ENCODE results near the gene PLA2G4C.

Gene PLA2G4C, protein sequence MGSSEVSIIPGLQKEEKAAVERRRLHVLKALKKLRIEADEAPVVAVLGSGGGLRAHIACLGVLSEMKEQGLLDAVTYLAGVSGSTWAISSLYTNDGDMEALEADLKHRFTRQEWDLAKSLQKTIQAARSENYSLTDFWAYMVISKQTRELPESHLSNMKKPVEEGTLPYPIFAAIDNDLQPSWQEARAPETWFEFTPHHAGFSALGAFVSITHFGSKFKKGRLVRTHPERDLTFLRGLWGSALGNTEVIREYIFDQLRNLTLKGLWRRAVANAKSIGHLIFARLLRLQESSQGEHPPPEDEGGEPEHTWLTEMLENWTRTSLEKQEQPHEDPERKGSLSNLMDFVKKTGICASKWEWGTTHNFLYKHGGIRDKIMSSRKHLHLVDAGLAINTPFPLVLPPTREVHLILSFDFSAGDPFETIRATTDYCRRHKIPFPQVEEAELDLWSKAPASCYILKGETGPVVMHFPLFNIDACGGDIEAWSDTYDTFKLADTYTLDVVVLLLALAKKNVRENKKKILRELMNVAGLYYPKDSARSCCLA

DNA sequence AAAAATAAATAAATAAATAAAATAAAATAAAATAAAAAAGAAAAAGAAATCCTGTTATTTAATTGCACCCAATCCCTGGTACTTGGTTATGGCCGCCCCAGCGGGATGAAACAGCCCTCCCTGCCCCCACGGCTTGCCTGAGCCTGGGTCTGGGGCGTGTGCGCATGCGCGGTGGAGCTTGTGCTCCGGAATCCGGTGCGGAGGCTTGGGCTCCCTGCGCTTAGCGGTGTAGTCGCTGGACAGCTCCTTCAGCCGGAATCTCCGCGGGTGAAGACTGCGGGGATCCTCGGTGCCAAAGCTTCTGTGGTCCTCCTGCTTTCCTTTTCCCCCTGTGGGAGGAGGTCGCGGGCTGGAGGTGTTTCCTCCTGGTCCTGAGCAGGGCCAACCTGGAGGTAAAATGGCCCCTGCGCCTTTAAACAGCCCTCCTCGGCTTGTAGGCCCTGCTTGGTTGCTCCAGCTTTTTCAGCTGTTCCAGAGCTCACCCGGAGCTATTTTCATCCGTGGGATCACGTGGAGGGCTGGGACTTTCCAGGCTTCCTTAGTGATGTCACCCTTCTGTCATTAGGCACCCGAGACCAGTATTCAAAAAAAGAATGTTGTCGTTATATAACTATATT is at the start of gene PLA2G4C:
Gene PLA2G4C, minus strand, starts transcription at position 468 of the 617 bp plus-strand sequence. CDS start 4,288 bp downstream, outside the sequence.
- DNase-seq (ENCODE audit: low read depth in 1 of 2, low spot score in 1 of 2), result peak; percentile 65 to 75

DNA sequence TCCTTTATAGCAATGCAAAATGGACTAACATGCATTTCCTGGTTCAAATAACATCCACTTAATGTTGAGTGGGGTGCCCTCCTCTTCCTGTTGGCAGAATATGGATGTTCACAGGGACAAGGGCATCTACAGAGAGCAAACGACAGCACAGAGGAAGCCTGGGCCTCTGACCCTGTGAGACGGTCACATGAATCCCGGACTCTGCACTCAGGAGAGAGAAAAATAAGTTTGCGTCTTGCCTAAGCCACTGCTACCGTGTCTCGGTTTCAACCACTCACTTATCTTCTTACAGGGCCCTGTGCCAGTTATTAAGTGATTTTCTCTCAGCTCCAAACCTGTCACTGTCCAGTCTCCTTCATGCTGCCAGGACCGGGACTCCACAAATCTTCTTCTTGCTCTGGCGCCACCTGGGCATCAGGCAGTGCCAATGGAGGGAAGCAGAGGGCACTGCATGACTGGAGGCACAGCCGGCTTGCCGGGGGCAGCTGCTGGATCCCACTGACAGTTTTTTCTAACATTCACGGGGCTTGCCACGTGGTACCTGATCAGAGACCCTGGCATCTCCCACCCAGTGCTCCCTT is 47.7 kb upstream of the PLA2G4C start:
- no peak for DNase-seq (ENCODE audit: low read depth in 1 of 2, low spot score in 1 of 2)

DNA sequence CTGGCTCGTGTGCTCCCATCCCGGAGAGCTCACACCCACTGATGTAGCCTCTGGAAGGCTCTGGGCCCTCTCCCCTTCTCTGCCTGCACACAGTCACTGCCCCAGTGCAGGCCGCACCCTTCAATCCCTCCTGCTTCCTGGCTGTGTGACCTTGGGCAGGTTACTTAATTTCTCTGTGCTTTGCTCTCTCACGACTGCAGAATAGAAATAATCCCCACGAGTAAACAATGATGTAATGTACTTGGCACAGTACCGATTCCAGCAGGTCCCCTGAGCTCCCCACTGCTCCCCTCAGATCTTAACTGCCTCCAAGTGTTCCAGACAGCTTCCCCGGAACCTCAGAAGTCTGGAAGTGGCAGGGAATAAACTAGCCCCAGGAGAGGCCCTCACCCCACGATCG is 43.4 kb upstream of the PLA2G4C start:
- DNase-seq (ENCODE audit: low read depth in 1 of 2, low spot score in 1 of 2), result no peak

DNA sequence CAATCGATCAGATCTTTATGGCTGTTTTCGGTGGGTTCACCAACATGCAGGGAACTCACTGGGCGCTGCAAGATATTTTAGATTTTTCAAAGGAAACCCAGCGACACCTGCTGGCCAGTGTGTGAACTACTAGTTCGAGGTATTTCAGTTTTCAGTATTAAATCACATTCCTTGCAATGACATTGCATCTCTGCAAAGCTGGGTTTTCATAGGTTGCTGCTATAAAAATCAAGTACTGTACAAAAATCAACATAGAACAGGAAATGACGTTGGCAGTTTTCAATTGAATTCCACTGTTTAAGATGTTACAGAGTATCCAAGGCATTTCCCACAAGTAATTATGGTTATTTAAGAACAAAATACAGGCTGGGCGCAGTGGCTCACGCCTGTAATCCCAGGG is 41.9 kb upstream of the PLA2G4C start:
- DNase-seq (ENCODE audit: low read depth in 1 of 2, low spot score in 1 of 2), result peak; percentile 49 to 64

DNA sequence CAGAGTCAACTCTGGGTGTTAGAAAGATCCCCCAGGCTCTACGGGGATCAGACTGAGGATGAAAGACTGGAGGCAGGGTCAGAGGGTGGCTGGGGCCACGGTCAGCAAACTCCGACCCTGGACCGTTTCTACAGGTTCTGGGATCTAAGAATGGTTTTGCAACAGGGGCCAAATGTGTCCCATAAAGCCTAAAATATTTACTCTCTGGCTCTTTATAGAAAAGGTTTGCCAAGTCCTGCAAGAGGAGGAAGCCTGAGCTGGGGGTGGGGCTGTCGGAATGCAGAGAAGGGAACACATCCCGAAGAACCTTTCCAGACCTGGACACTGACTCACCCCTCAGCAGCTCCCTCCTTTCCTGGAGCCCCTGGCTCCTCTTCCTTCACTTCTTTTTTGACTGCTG is 38.8 kb upstream of the PLA2G4C start:
- no peak for DNase-seq (ENCODE audit: low read depth in 1 of 2, low spot score in 1 of 2)

DNA sequence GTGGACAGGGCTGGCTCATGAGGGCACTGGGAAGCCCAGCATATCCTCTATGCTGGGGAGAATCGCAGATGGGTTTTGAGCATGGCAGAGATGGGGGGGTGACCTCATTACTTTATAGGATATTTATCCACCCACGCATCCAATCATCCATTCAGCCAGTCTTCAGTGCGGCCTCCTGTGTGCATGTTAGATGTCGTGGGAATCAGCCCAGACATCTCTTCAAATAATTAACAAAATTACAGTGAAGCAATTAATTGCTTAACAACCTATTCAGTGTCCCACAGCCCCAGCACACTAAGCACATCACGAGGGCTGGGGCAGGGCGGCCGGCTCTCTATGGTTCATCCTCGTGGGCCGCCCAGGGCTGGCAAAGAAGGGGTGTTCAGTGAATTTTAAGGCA is 38.0 kb upstream of the PLA2G4C start:
- DNase-seq (ENCODE audit: low read depth in 1 of 2, low spot score in 1 of 2), result no peak

DNA sequence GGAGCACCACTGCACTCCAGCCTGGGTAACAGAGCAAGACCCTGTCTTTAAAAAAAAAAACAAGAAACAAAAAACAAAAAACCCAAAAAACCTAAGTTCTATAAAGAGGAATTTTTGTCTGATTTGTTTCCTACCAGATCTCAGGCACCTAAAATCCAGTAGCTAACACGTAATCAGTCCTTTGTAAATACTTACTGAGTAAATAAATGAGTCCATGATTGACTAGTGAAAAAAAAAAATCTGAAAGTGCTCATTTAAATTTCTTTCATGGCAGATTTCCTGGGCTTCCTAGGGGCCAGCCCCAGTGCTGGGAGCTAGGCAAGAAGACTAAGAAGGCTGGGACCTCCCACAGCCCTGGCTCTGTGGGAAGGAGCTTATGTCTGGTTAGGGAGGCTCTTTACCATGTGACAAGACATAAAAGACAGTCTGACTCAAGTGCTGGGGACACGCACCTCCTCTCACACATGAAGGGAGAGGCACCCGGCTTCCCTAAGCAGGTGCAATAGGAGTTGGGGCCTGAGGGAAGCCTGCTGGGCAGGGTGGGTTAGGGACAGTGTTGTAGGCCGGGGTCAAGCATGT is 37.1 kb upstream of the PLA2G4C start:
- no peak for DNase-seq (ENCODE audit: low read depth in 1 of 2, low spot score in 1 of 2)

DNA sequence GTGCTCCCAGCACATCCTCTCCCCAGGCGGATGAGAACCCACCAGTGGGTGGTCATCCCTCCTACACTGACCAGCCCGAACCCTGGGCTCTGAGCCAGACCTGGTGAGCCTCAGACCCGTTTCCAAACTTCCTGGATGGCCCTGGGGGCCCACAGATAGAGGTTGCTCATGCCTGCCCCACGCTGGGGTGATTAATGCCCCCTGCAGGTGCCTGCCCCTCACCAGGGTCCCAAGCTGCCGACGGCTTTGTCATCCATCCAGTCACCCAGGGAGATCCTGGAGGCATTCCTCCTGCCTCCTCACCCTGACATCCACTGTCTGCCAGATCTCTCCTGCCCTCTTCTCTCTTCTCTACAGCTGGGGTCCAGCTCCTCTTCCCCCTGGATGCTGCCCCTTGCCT is 28.4 kb upstream of the PLA2G4C start:
- no peak for DNase-seq (ENCODE audit: low read depth in 1 of 2, low spot score in 1 of 2)

DNA sequence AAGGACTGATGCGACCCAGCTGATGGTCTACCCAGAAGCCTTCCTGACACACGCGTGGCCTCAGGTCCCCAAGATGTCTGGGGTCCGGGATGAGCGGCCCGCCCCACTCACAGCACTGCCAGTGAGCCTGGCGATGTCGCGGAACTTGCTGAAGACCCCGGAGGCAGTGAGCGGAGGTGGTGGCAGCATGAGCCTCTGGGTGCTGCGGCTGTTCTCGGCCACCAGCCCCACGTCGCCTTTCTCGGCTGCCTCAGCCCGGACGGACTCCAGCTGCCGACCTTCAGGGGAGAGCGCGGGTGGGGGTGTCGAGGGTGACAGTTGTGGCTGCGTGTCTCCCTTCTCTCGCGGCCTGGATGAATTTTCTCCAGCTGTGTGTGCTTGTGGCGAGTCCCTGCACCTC is 26.8 kb upstream of the PLA2G4C start:
- DNase-seq (ENCODE audit: low read depth in 1 of 2, low spot score in 1 of 2), result no peak

DNA sequence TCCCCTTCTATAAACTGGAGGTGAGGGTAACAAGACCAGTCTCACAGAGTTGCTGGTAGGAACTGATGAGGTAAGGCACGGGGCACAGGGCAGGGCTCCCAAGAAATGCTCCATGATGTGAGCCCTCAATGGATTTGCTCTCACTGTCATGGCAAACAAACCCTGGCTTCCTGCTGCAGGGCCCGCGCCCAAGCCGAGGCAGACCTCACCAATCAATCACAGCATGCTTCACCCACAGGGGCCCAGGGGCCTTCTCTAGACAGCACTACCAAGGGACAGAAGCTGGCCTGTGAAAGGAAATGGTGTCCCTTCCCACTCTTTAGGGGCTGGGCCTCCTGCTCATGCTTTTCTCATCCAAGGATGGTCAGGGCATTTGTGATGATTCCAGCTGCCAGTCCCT is 25.9 kb upstream of the PLA2G4C start:
- no peak for DNase-seq (ENCODE audit: low read depth in 1 of 2, low spot score in 1 of 2)

DNA sequence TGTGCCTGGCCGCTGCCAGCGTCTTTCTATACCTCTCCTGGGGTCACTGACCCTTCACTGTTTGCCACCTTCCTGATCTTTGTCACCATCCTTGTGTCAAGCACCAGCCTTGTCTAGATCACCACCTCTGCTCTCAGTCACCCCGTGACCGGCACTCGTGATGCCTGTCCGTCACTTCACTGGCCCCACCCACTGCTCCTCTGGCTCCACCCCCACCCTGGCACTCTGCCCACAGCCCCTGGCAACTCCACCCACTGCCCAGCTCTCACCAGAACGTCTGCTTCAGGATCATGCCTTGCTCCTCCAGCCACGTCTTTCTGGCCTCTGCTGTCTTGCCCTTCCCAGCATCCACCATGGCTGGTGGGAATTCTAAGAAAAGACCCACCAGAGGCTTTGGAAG is 24.8 kb upstream of the PLA2G4C start:
- no peak for DNase-seq (ENCODE audit: low read depth in 1 of 2, low spot score in 1 of 2)

DNA sequence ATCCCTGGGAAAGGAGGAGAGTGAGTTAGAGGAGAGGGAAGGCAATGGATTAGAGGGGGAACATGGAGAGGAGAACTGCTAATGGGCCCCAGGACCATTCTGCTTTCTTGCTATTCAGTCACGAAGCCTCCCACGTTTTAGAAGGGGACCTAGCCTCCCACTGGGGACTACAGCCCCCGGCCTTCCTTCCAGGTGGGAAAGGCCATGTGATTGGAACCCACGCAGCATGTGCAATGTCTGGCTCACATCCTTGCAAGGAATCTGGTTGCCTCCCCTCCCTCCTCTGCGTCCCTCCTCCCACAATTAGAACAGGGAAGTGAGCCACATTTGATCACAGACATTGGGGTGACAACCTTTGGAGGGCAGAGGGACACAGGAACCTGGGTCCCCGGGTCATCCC is 22.5 kb upstream of the PLA2G4C start:
- DNase-seq (ENCODE audit: low read depth in 1 of 2, low spot score in 1 of 2), result no peak

DNA sequence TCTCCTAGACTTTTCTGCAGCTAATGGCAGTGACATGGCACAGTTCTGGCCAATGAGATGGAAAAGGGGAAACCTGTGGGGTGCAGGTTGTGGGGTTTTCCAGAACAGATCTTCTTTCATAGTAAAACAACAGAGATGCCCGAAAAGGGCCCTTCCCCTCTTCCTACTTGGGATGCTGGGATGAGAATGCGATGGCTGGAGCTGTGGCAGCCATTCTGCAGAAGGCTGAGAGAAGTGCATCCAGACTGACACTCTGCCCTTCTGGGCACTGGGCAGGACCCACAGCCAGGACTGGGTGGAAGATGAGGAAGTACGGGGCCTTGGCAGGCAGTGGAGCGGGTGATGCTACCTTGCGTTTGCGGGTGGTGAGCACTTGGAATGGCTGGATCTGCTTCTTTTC is 16.9 kb upstream of the PLA2G4C start:
- DNase-seq (ENCODE audit: low read depth in 1 of 2, low spot score in 1 of 2), result no peak

DNA sequence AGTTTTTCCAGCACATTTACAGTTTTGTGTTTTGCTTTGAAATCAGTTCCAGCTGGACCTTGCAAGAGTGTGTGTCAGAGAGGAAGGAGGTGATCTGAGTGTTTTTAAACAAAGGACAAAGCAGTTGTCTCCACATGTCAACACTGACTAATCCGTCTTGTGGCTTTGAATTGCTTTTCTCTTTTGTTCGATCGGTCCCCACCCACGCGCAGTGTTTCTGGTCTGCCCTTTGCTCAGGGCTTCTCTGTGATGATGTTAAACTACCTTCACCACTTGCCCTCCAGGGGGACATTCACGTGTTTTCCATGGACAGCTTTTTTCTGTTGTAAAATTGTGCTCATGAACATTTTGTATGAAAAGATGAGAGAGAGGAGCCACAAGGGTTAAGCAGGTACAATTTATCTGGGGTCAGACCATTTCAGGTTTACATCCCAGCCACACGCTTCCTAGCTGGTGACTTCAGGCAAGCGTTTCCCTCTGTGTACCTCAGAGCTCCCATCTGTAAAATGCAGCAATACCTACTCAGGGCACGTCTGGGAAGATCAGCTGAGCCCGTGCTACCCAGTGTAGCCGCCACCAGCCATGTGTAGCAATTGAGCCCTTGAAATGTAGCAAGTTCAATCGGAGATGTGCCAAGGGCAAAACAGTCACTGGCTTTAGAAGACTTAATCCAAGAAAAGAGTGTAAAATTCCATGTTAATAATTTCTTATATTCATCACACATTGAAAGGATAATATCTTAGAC is 13.5 kb upstream of the PLA2G4C start:
- DNase-seq (ENCODE audit: low read depth in 1 of 2, low spot score in 1 of 2), result no peak

DNA sequence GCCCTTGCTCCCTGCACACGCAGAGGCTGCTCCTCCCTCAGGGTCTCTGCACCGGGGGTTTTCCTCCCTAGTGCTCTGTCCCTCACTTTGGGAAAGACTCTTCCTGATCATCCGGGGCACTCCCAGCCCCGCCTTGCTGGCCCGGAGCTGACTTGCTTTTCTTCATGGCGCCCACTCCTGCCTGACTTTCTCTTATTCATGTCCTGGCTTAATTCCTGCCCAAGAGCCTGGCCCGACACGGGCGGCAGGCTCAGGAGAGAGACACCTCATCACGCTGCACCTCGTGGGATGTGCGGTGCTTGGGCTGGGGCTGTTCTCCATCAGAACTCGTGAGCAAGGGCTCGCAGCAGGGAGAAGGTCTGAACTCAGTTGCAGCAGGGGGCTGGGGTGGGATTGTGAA is 11.8 kb upstream of the PLA2G4C start:
- DNase-seq (ENCODE audit: low read depth in 1 of 2, low spot score in 1 of 2), result no peak

DNA sequence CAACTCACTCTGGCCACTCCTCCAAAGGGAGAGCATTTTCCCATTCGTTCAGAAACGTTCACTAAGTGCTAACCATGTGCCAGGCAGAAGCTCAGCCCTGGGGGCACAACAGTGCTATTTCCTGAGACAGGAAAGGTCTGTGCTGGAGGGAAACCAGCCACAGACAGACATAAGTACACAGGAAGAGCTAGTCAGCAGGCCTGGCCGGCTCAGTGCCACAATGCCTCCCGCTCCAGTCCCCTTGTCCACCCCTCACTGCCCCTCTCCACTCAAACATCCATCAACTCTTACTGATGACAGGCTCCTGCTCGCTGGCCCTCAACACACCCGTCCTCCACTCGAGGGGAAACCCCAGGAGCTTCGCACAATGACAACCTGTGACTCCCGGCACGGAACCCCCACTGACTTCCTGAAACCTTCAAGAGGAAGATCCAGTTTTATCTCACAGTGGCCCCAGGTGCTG is 11.3 kb upstream of the PLA2G4C start:
- no peak for DNase-seq (ENCODE audit: low read depth in 1 of 2, low spot score in 1 of 2)

DNA sequence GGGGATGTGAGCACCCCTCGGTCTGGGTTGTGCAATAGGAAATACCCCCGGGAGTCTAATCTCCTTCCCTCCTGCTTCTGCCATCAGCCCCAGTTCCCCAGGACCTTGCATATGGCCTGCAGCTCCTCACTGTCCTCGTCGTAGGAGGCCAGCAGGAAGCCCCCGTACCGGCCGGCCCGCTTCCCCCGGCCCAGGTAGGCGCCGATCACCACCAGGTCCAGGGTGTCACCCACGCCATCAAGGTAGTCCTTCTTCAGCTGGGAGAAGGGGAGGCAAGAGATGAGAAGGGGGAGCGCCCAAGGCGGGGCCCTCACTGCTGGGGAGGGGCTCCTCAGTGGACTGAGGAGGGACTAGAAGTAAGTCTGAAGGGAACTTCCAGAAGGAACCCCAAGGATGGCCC is 10.4 kb upstream of the PLA2G4C start:
- DNase-seq (ENCODE audit: low read depth in 1 of 2, low spot score in 1 of 2), result no peak

DNA sequence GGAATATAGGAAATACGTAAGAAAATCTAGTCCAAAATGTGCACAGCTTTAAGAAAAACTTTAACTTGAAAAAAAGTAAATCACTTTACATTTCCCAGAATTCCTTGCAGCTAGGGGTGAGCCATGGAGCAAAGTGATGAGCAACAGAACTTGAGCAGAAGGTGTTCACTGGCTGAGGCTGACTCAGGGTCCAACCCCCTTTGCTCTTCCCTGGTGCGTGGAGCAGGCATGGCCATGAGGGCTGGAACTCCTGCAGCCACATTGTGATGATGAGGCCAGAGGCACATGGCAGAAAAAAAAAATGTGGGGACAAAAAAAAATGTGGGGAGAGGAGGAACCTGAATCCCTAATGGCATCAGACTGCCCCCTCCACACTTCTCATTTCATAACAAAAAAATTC is 9.9 kb upstream of the PLA2G4C start:
- no peak for DNase-seq (ENCODE audit: low read depth in 1 of 2, low spot score in 1 of 2)

DNA sequence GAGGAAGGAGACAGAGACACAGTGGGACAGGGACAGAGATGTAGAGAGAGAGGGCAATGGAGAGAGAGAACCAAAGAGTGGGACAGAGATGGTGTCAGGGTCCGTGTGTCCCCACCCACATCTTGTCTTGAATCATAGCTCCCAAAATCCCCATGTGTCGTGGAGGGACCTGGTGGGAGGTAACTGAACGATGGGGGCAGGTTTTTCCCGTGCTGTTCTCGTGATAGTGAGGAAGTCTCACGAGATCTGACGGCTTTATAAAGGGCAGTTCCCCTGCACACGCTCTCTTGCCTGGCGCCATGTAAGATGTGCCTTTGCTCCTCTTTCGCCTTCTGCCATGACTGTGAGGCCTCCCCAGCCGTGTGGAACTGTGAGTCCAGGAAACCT is 7.5 kb upstream of the PLA2G4C start:
- DNase-seq (ENCODE audit: low read depth in 1 of 2, low spot score in 1 of 2), result no peak

DNA sequence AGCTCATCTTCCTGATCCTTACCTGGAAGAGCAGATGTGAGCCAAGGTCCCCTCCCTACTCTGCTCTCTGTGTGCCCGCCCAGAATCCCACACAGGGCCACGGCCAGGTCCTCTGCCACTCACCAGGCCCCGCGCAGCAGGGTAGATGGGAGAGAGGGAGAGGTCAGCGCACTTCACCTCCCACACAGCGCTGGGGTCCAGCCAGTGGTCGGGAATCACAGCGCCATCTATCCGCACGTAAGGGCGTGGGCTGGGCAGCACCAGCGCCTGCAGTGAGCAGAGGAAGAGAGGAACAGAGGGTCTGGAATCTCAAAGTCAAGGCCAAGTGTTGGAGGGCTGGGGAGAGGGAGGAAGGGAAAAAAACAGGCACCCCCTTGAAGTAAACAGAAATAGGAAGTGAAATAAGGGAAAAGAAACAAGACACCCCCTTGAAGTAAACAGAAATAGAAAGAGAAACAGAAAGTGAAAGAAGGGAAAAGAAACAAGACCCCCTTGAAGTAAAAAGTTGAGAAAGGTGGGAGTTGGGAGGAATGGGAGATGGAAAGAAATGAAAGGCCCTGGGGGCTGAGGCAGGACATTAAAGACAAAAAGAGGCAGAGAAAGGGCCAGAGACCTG is 7.0 kb upstream of the PLA2G4C start:
- no peak for DNase-seq (ENCODE audit: low read depth in 1 of 2, low spot score in 1 of 2)
